ENCODE results near the gene CD70. TPM values are rescaled to one million over a fixed set of nuclear protein-coding genes. Genes with fewer than 3 reads are reported as not detected.
A peak's percentile ranks its signal among the peaks of the same experiment; 100 is the strongest.
"Not testable (repeated sequence)": the region's sequence is repeated elsewhere in the genome, so short reads cannot be mapped to it uniquely, and the experiment has no call there.

CD70 gene, protein sequence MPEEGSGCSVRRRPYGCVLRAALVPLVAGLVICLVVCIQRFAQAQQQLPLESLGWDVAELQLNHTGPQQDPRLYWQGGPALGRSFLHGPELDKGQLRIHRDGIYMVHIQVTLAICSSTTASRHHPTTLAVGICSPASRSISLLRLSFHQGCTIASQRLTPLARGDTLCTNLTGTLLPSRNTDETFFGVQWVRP
- total RNA-seq (2012; rRNA removed): 4.8 and 6.8 TPM in 2 replicates

DNA sequence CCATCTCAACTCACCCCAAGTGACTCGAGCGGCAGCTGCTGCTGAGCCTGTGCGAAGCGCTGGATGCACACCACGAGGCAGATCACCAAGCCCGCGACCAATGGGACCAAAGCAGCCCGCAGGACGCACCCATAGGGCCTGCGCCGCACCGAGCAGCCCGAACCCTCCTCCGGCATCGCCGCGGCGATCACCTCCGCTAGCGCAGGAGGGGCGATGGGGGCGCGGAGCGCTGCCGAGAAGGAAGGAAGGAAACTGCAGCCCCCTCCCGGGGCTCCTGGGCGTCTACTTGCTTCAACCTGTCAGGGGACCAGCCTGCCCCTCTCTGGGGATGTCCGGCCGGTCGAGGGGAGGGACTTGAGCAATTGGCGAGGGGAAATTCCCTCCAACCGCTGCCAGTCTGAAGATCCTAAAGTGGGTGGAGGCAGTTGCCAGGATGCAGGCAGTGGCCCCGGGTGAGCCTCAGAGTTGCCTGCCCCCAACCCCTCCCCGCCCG lies at the start of gene CD70:
CD70 (minus strand) TSS at position 324 of the 493 bp plus-strand sequence; CDS start at position 176, 148 bp downstream.
- Histone ChIP-seq H3K9ac (ENCODE audit: low read depth, low read length) (no peak within 1 kb of the TSS), H3K27me3 (ENCODE audit: control insufficient read depth, insufficient read depth, low read length) (peaks cover 61% of the 10 kb centered on the region), H3K4me2 (ENCODE audit: low read length) (peak within 1 kb of the TSS; percentile 46), H3K9me3 (replicated peaks; ENCODE audit: low read length) (no peaks in the 10 kb centered on the region), H3K36me3 (ENCODE audit: insufficient read depth, low read length) (no peaks in the 10 kb centered on the region), H3K4me1 (ENCODE audit: control insufficient read depth, insufficient read depth, low read length) (peaks cover 10% of the 10 kb centered on the region), H3K4me3 (ENCODE audit: low read length) (no peak within 1 kb of the TSS)

GRCh38 chr19:6640333-6640732 lies 49.4 kb upstream of the CD70 start:
- H3K27me3 ChIP-seq (ENCODE audit: control insufficient read depth, insufficient read depth, low read length); H3K36me3 ChIP-seq (ENCODE audit: insufficient read depth, low read length): not testable (repeated sequence)

DNA sequence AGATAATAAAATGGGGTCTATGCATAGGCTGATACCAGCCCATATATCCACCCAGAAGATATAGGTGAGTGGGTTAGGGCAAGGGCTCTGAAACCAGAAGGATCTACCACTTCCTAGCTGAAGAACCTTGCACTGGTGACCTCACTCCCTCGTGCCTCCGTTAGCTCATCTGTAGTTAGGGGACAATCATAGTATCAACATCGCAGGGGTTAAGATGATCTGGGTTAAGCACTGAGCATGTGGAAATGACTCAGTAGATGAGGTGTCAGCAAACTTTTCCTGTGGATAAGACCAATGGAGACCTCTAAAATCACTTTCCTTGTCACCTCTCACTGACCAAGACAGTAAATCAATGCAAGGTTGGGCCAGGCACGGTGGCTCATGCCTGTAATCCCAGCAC lies 48.5 kb upstream of the CD70 start:
- no peak overlapping the region for H3K4me3 ChIP-seq (ENCODE audit: low read length)

More at GRCh38 chr19:6640333-6640732, 49.4 kb upstream of the CD70 start:
- not testable (repeated sequence) for H3K9me3 ChIP-seq (replicated peaks; ENCODE audit: low read length); H3K9ac ChIP-seq (ENCODE audit: low read depth, low read length); H3K4me2 ChIP-seq (ENCODE audit: low read length); H3K4me3 ChIP-seq (ENCODE audit: low read length); H3K4me1 ChIP-seq (ENCODE audit: control insufficient read depth, insufficient read depth, low read length)

GRCh38 chr19:6633456-6633813 lies 42.5 kb upstream of the CD70 start:
- H3K4me3 ChIP-seq (ENCODE audit: low read length); H3K27me3 ChIP-seq (ENCODE audit: control insufficient read depth, insufficient read depth, low read length); H3K4me2 ChIP-seq (ENCODE audit: low read length); H3K4me1 ChIP-seq (ENCODE audit: control insufficient read depth, insufficient read depth, low read length); H3K9me3 ChIP-seq (replicated peaks; ENCODE audit: low read length); H3K9ac ChIP-seq (ENCODE audit: low read depth, low read length); H3K36me3 ChIP-seq (ENCODE audit: insufficient read depth, low read length): not testable (repeated sequence)

More for the DNA sequence above, 48.5 kb upstream of the CD70 start:
- H3K4me2 ChIP-seq (ENCODE audit: low read length): no peak overlapping the region
- no peak overlapping the region for H3K9ac ChIP-seq (ENCODE audit: low read depth, low read length)
- no peaks in the 10 kb centered on the region for H3K4me1 ChIP-seq (ENCODE audit: control insufficient read depth, insufficient read depth, low read length)
- no peaks in the 10 kb centered on the region for H3K36me3 ChIP-seq (ENCODE audit: insufficient read depth, low read length)
- no peaks in the 10 kb centered on the region for H3K27me3 ChIP-seq (ENCODE audit: control insufficient read depth, insufficient read depth, low read length)
- no peaks in the 10 kb centered on the region for H3K9me3 ChIP-seq (replicated peaks; ENCODE audit: low read length)

DNA sequence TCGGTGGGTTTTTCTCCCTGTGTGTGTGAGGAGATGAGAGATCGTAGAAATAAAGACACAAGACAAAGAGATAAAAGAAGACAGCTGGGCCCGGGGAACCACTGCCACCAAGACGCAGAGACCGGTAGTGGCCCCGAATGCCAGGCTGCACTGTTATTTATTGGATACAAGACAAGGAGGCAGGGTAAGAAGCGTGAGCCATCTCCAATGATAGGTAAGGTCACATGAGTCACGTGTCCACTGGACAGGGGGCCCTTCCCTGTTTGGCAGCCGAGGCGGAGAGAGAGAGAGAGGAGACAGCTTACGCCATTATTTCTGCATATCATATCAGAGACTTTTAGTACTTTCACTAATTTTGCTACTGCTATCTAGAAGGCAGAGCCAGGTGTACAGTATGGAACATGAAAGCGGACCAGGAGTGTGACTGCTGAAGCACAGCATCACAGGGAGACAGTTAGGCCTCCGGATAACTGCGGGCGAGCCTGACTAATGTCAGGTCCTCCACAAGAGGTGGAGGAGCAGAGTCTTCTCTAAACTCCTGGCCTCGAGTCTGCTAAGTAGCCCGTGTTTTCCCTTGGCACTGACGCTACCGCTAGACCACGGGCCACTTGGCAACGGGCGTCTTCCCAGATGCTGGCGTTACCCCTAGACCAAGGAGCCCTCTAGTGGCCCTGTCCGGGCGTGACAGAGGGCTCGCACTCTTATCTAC lies 42.0 kb upstream of the CD70 start:
- H3K4me1 ChIP-seq (ENCODE audit: control insufficient read depth, insufficient read depth, low read length); H3K9ac ChIP-seq (ENCODE audit: low read depth, low read length); H3K4me2 ChIP-seq (ENCODE audit: low read length); H3K9me3 ChIP-seq (replicated peaks; ENCODE audit: low read length); H3K4me3 ChIP-seq (ENCODE audit: low read length); H3K36me3 ChIP-seq (ENCODE audit: insufficient read depth, low read length); H3K27me3 ChIP-seq (ENCODE audit: control insufficient read depth, insufficient read depth, low read length): not testable (repeated sequence)

DNA sequence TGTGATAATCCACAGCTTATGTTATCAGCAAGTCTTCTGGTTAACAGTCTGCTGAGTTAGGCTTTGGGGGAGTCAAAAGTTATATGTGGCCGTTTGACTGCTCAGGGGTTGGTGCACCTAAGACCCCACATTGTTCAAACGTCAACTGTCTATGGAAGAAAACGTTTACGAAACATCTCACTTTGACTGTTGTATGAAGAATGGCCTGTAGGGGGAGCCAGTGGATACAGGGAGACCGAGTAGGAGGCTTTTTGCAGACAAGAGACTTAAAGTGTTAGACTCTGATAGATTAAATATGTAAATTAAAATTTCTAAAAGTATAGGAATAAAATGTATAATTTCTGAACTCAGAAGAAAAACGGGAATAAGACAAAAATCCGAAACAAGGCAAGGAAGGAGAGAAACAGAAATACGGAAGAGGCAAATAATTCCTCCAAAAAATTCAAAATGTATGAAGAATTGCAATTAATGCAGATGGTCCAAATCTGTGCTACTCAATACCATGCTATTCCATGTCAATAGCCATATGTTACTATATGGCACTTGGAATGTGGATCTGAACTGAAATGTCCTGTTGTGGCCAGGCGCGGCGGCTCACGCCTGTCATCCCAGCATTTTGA lies 41.2 kb upstream of the CD70 start:
- H3K4me3 ChIP-seq (ENCODE audit: low read length): no peak overlapping the region

GRCh38 chr19:6626764-6627163 lies 35.8 kb upstream of the CD70 start:
- Histone ChIP-seq H3K9ac (ENCODE audit: low read depth, low read length) (no peak overlapping the region), H3K36me3 (ENCODE audit: insufficient read depth, low read length) (no peaks in the 10 kb centered on the region), H3K4me1 (ENCODE audit: control insufficient read depth, insufficient read depth, low read length) (no peaks in the 10 kb centered on the region), H3K27me3 (ENCODE audit: control insufficient read depth, insufficient read depth, low read length) (no peaks in the 10 kb centered on the region), H3K9me3 (replicated peaks; ENCODE audit: low read length) (no peaks in the 10 kb centered on the region), H3K4me2 (ENCODE audit: low read length) (no peak overlapping the region), H3K4me3 (ENCODE audit: low read length) (no peak overlapping the region)

More for the DNA sequence above, 41.2 kb upstream of the CD70 start:
- Histone ChIP-seq H3K4me1 (ENCODE audit: control insufficient read depth, insufficient read depth, low read length) (no peaks in the 10 kb centered on the region), H3K27me3 (ENCODE audit: control insufficient read depth, insufficient read depth, low read length) (no peaks in the 10 kb centered on the region), H3K4me2 (ENCODE audit: low read length) (no peak overlapping the region), H3K36me3 (ENCODE audit: insufficient read depth, low read length) (no peaks in the 10 kb centered on the region), H3K9ac (ENCODE audit: low read depth, low read length) (no peak overlapping the region), H3K9me3 (replicated peaks; ENCODE audit: low read length) (no peaks in the 10 kb centered on the region)

DNA sequence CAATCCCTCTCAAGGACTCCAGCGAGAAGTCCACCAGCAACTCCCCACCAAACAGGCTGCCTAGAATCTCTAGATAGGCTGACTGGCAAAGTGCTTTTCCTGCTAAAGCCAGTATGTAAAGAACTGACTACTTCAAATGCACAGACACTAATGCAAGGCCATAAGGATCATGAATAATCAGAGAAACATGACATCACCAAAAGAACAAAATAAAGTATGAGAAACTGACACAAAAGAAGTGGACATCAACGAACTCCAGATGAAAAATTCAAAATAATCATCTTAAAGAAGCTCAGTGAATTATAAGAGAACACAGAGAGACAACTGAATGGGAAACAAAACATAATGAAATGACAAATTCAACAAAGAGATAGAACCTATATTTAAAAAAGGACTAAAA lies 26.4 kb upstream of the CD70 start:
- Histone ChIP-seq H3K27me3 (ENCODE audit: control insufficient read depth, insufficient read depth, low read length) (no peaks in the 10 kb centered on the region), H3K4me3 (ENCODE audit: low read length) (no peak overlapping the region), H3K36me3 (ENCODE audit: insufficient read depth, low read length) (no peaks in the 10 kb centered on the region)

DNA sequence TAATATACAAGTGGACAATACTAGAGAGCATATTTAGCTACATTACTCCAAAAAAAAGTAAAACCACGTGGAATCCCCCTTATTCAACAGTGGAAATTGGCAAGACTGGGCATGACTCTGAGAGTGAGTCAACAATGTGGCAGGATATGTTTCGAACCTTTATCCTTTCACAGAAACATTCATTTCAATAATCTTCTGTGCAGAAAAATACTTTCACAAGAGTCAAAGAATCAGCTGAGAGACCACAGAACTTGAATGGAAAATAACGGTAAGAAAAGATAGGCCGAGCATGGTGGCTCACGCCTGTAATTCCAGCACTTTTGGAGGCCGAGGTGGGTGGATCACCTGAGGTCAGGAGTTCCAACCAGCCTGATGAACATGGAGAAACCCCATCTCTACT lies 25.1 kb upstream of the CD70 start:
- Histone ChIP-seq H3K4me2 (ENCODE audit: low read length) (no peak overlapping the region), H3K27me3 (ENCODE audit: control insufficient read depth, insufficient read depth, low read length) (no peaks in the 10 kb centered on the region), H3K9me3 (replicated peaks; ENCODE audit: low read length) (no peaks in the 10 kb centered on the region), H3K4me3 (ENCODE audit: low read length) (no peak overlapping the region), H3K36me3 (ENCODE audit: insufficient read depth, low read length) (no peaks in the 10 kb centered on the region), H3K4me1 (ENCODE audit: control insufficient read depth, insufficient read depth, low read length) (peaks cover 11% of the 10 kb centered on the region), H3K9ac (ENCODE audit: low read depth, low read length) (no peak overlapping the region)

More for the DNA sequence above, 26.4 kb upstream of the CD70 start:
- H3K9ac ChIP-seq (ENCODE audit: low read depth, low read length): no peak overlapping the region
- H3K4me2 ChIP-seq (ENCODE audit: low read length): no peak overlapping the region
- no peaks in the 10 kb centered on the region for H3K9me3 ChIP-seq (replicated peaks; ENCODE audit: low read length)
- H3K4me1 ChIP-seq (ENCODE audit: control insufficient read depth, insufficient read depth, low read length): no peaks in the 10 kb centered on the region

- no peak overlapping the region for H3K4me3 ChIP-seq (ENCODE audit: low read length)
- H3K27me3 ChIP-seq (ENCODE audit: control insufficient read depth, insufficient read depth, low read length): no peaks in the 10 kb centered on the region
- H3K4me2 ChIP-seq (ENCODE audit: low read length): no peak overlapping the region
- H3K4me1 ChIP-seq (ENCODE audit: control insufficient read depth, insufficient read depth, low read length): peaks cover 16% of the 10 kb centered on the region
- H3K9me3 ChIP-seq (replicated peaks; ENCODE audit: low read length): no peaks in the 10 kb centered on the region
- no peaks in the 10 kb centered on the region for H3K36me3 ChIP-seq (ENCODE audit: insufficient read depth, low read length)
- no peak overlapping the region for H3K9ac ChIP-seq (ENCODE audit: low read depth, low read length)
These were observed 22.8 kb upstream of the CD70 start for GRCh38 chr19:6613711-6614110.

GRCh38 chr19:6610934-6611852 lies 20.2 kb upstream of the CD70 start:
- Histone ChIP-seq H3K4me2 (ENCODE audit: low read length) (peak overlapping the region; percentile 68), H3K27me3 (ENCODE audit: control insufficient read depth, insufficient read depth, low read length) (no peaks in the 10 kb centered on the region), H3K4me1 (ENCODE audit: control insufficient read depth, insufficient read depth, low read length) (peaks cover 16% of the 10 kb centered on the region), H3K9ac (ENCODE audit: low read depth, low read length) (peak overlapping the region; percentile 43), H3K4me3 (ENCODE audit: low read length) (peak overlapping the region; percentile 45), H3K9me3 (replicated peaks; ENCODE audit: low read length) (no peaks in the 10 kb centered on the region), H3K36me3 (ENCODE audit: insufficient read depth, low read length) (no peaks in the 10 kb centered on the region)

All from skeletal muscle satellite cell (primary cell).